H9 (cell line): ENCODE measurements around the gene MORN1. TPM values are rescaled to one million over a fixed set of nuclear protein-coding genes. Genes with fewer than 3 reads are reported as not detected.

Experiments used
- DNase-seq: peaks from one replicate; pipeline ENCODE4 v3.0.0-alpha.2; 2017
- H2AFZ ChIP-seq: one replicate; pipeline ENCODE4 v1.6.1; 2013; ENCODE audit warnings: mild to moderate bottlenecking, low read length, control low read depth, moderate library complexity
- H2AK5ac ChIP-seq: 2 replicates; pipeline ENCODE4 v1.6.1; 2013; ENCODE audit warnings: low read length, control low read depth, mixed read lengths; ENCODE audit not compliant: insufficient read length
- H2BK120ac ChIP-seq: one replicate; pipeline ENCODE4 v1.6.1; 2013; ENCODE audit warnings: low read depth, mild to moderate bottlenecking, low read length, control low read depth, inconsistent platforms; ENCODE audit not compliant: poor library complexity, severe bottlenecking
- H2BK12ac ChIP-seq: 2 replicates; pipeline ENCODE4 v1.6.1; 2013; ENCODE audit warnings: low read length, control low read depth, mixed read lengths, low read depth; ENCODE audit not compliant: insufficient read length
- H2BK15ac ChIP-seq: 2 replicates; pipeline ENCODE4 v1.6.1; 2013; ENCODE audit warnings: low read depth, low read length, control low read depth
- H2BK20ac ChIP-seq: one replicate; pipeline ENCODE4 v1.6.1; 2013; ENCODE audit warnings: low read depth, mild to moderate bottlenecking, low read length, control low read depth, inconsistent platforms; ENCODE audit not compliant: poor library complexity, severe bottlenecking
- H2BK5ac ChIP-seq: 2 replicates; pipeline ENCODE4 v1.6.1; 2013; ENCODE audit warnings: low read length, control low read depth, mixed read lengths; ENCODE audit not compliant: insufficient read length
- H3K14ac ChIP-seq: 2 replicates; pipeline ENCODE4 v1.6.1; 2013; ENCODE audit warnings: low read length, control low read depth; ENCODE audit not compliant: insufficient read depth
- H3K18ac ChIP-seq: 2 replicates; pipeline ENCODE4 v1.6.1; 2013; ENCODE audit warnings: low read depth, mild to moderate bottlenecking, mixed read lengths, low read length, control low read depth; ENCODE audit not compliant: insufficient read length
- H3K23ac ChIP-seq: 2 replicates; pipeline ENCODE4 v1.6.1; 2013; ENCODE audit warnings: low read length, control low read depth, mixed read lengths, low read depth; ENCODE audit not compliant: insufficient read length
- H3K23me2 ChIP-seq: 2 replicates; pipeline ENCODE4 v1.6.1; 2013; ENCODE audit warnings: low read depth, mild to moderate bottlenecking, mixed read lengths, low read length, control low read depth; ENCODE audit not compliant: insufficient read length, poor library complexity, severe bottlenecking
- H3K27ac ChIP-seq: 2 replicates; pipeline ENCODE4 v1.5.1; 2013; ENCODE audit warnings: low read length, control low read depth, mixed read lengths, low read depth; ENCODE audit not compliant: insufficient read length
- H3K27me3 ChIP-seq: 2 replicates; pipeline ENCODE4 v1.6.1; 2013; ENCODE audit warnings: low read length, control low read depth, inconsistent platforms; ENCODE audit not compliant: insufficient read depth
- H3K4ac ChIP-seq: 2 replicates; pipeline ENCODE4 v1.6.1; 2013; ENCODE audit warnings: low read depth, mild to moderate bottlenecking, control low read depth, inconsistent platforms, low read length, moderate library complexity
- H3K4me1 ChIP-seq: 2 replicates; pipeline ENCODE4 v1.6.1; 2013; ENCODE audit warnings: low read length, control low read depth, inconsistent platforms; ENCODE audit not compliant: insufficient read depth
- H3K4me2 ChIP-seq: 2 replicates; pipeline ENCODE4 v1.6.1; 2013; ENCODE audit warnings: low read length, control low read depth, mixed read lengths; ENCODE audit not compliant: insufficient read length, insufficient read depth
- H3K56ac ChIP-seq: 2 replicates; pipeline ENCODE4 v1.6.1; 2013; ENCODE audit warnings: low read depth, mild to moderate bottlenecking, mixed read lengths, low read length, control low read depth; ENCODE audit not compliant: insufficient read length
- H3K79me1 ChIP-seq: 2 replicates; pipeline ENCODE4 v1.6.1; 2013; ENCODE audit warnings: low read depth, mild to moderate bottlenecking, moderate library complexity, low read length, control low read depth, inconsistent platforms; ENCODE audit not compliant: insufficient read depth, poor library complexity, severe bottlenecking
- H3K79me2 ChIP-seq: 2 replicates; pipeline ENCODE4 v1.6.1; 2013; ENCODE audit warnings: low read length, control low read depth, inconsistent platforms; ENCODE audit not compliant: insufficient read depth
- H3K9ac ChIP-seq: 2 replicates; pipeline ENCODE4 v1.6.1; 2013; ENCODE audit warnings: low read length, control low read depth, mixed read lengths; ENCODE audit not compliant: insufficient read length; ENCODE audit errors: extremely low read depth
- H3K9me3 ChIP-seq: one replicate; pipeline ENCODE4 v1.6.1; 2013; ENCODE audit warnings: low read depth, low read length, inconsistent platforms; ENCODE audit not compliant: control insufficient read depth
- H3T11ph ChIP-seq: one replicate; pipeline ENCODE4 v1.6.1; 2013; ENCODE audit warnings: mild to moderate bottlenecking, low read length, control low read depth, inconsistent platforms
- H4K20me1 ChIP-seq: one replicate; pipeline ENCODE4 v1.6.1; 2013; ENCODE audit not compliant: control insufficient read depth, insufficient read length, insufficient read depth
- H4K5ac ChIP-seq: 2 replicates; pipeline ENCODE4 v1.6.1; 2013; ENCODE audit warnings: low read depth, mild to moderate bottlenecking, mixed read lengths, low read length, control low read depth; ENCODE audit not compliant: insufficient read length
- H4K8ac ChIP-seq: replicated peaks from 2 replicates; pipeline ENCODE4 v1.6.1; 2013; ENCODE audit warnings: low read length, control low read depth, mixed read lengths, low read depth; ENCODE audit not compliant: insufficient read length
- H4K91ac ChIP-seq: 2 replicates; pipeline ENCODE4 v1.6.1; 2013; ENCODE audit warnings: low read depth, mild to moderate bottlenecking, moderate library complexity, mixed read lengths, low read length, control low read depth; ENCODE audit not compliant: insufficient read length
- H3K27ac Mint-ChIP-seq, 3 experiments: 2 replicates in 2 of 3; 3 replicates in 1 of 3; pipeline ENCODE4 v1.8.0; 2020 to 2021; ENCODE audit warnings: mixed read lengths in 3 of 3, mild to moderate bottlenecking in 1 of 3, moderate library complexity in 1 of 3
- H3K27me3 Mint-ChIP-seq: 2 replicates; pipeline ENCODE4 v1.8.0; 2021; ENCODE audit warnings: low read depth, mild to moderate bottlenecking, moderate library complexity, mixed read lengths
- H3K36me3 Mint-ChIP-seq, 3 experiments: 2 replicates in 2 of 3; 3 replicates in 1 of 3; pipeline ENCODE4 v1.8.0; 2020 to 2021; ENCODE audit warnings: low read depth in 3 of 3, mixed read lengths in 3 of 3; ENCODE audit not compliant: insufficient read depth in 1 of 3
- H3K4me1 Mint-ChIP-seq, 2 experiments: 2 replicates each; pipeline ENCODE4 v1.8.0; 2020; ENCODE audit warnings: mixed read lengths in 2 of 2
- H3K4me3 Mint-ChIP-seq, 2 experiments: 2 replicates in 1 of 2; 3 replicates in 1 of 2; pipeline ENCODE4 v1.8.0; 2020 to 2021; ENCODE audit warnings: mild to moderate bottlenecking in 2 of 2, mixed read lengths in 2 of 2, moderate library complexity in 1 of 2
- H3K9me3 Mint-ChIP-seq, 2 experiments: 2 replicates in 1 of 2; 3 replicates in 1 of 2; pipeline ENCODE4 v1.8.0; 2020; ENCODE audit warnings: mild to moderate bottlenecking in 2 of 2, mixed read lengths in 2 of 2, moderate library complexity in 1 of 2
- CTCF ChIP-seq: fragments of 200-600 bp; sonication (generic); conservative IDR thresholded peaks from 3 replicates; pipeline ENCODE4 v1.8.0; 2021; ENCODE audit warnings: antibody characterized with exemption, mild to moderate bottlenecking
- WGBS: extraction: QIAGEN DNeasy Blood & Tissue Kit; methylation state at CpG from one replicate; pipeline ENCODE4 v1.1.7; 2013; ENCODE audit warnings: missing lambda C conversion rate, low lambda C conversion rate, mixed read lengths; ENCODE audit not compliant: insufficient read length; ENCODE audit errors: extremely low coverage; 5-methylcytosine and 5-hydroxymethylcytosine counted together
- total RNA-seq: library from RNA; stranded (reverse); gene quantifications from 2 replicates; pipeline ENCODE4 v1.2.1, GENCODE V29; 2021

The MORN1 gene
- total RNA-seq, 1 experiment from 2014 or later = 12.7 TPM

GRCh38 chr1:2345297-2346075, 45.9 kb downstream of the MORN1 start:
- no peak overlapping the region for H3K56ac ChIP-seq
- no peaks in the 10 kb centered on the region for H3K27me3 ChIP-seq
- H4K5ac ChIP-seq = no peak overlapping the region
- no peaks in the 10 kb centered on the region for H4K20me1 ChIP-seq
- DNase-seq = no peak
- H2BK5ac ChIP-seq = no peak overlapping the region
- no peak overlapping the region for H2AK5ac ChIP-seq
- no peaks in the 10 kb centered on the region for H3K4me1 ChIP-seq
- no peak overlapping the region for H3K4me3 Mint-ChIP-seq
- no peak overlapping the region for H3K27ac ChIP-seq
- peak overlapping the region in 1 of 3 experiments; percentile 81; a peak in 2 of 7 replicates for H3K27ac Mint-ChIP-seq
- no peak overlapping the region for H2AFZ ChIP-seq
- no peak overlapping the region for H3K14ac ChIP-seq
- peaks cover 0 to 9% of the 10 kb centered on the region in 2 experiments; a peak in 1 of 4 replicates for H3K4me1 Mint-ChIP-seq
- H3K79me2 ChIP-seq = no peaks in the 10 kb centered on the region
- no peak overlapping the region for H2BK12ac ChIP-seq
- H3K9ac ChIP-seq = no peak overlapping the region
- H3T11ph ChIP-seq = no peak overlapping the region
- no peak overlapping the region for H2BK120ac ChIP-seq
- TF ChIP-seq CTCF = no peak
- H3K9me3 Mint-ChIP-seq = no peaks in the 10 kb centered on the region
- no peak overlapping the region for H4K8ac ChIP-seq
- H3K9me3 ChIP-seq = no peaks in the 10 kb centered on the region
- no peak overlapping the region for H4K91ac ChIP-seq
- no peak overlapping the region for H3K4me2 ChIP-seq
- no peaks in the 10 kb centered on the region for H3K23me2 ChIP-seq
- no peak overlapping the region for H3K23ac ChIP-seq
- no peaks in the 10 kb centered on the region for H3K27me3 Mint-ChIP-seq
- WGBS = no CpG with 5 or more reads among the region's 24 CpGs
- H3K18ac ChIP-seq = no peak overlapping the region
- H2BK20ac ChIP-seq = no peak overlapping the region
- no peaks in the 10 kb centered on the region for H3K79me1 ChIP-seq
- no peak overlapping the region for H3K4ac ChIP-seq
- no peak overlapping the region for H2BK15ac ChIP-seq
- no peaks in the 10 kb centered on the region for H3K36me3 Mint-ChIP-seq
